HG02759 (cell line): ENCODE results near the gene TTC9.

Source experiments
- ATAC-seq: cut with Tn5 transposase; IDR thresholded peaks from one replicate; pipeline ENCODE4 v1.9.1; 2021; ENCODE audit warnings: mild to moderate bottlenecking, moderate library complexity; ENCODE audit not compliant: unreplicated experiment

The TTC9 gene

GRCh38 chr14:70641548-70642302 lies at the start of gene TTC9:
TSS of gene TTC9 (plus strand) at chr14:70641916. CDS start at chr14:70642130, 214 bp downstream.
- peak; percentile 16 for ATAC-seq

DNA sequence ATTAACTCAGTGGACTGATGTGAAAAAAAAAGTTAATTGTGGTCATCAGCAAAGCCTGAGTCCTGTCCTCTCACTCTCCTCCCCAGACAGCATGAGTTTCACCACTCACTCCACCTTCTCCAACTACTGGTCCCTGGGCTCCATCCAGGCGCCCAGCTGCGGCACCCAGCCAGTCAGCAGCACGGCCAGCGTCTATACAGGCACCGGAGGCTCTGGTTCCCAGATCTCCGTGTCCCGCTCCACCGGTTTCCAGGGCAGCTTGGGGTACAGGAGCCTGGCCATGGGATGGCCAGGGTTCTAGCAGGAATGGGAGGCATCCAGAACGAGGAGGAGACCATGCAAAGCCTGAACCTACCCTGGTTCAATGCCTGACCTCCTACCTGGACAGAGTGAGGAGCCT lies 47.3 kb upstream of the TTC9 start:
- no peak for ATAC-seq

GRCh38 chr14:70595443-70596185 lies 46.1 kb upstream of the TTC9 start:
- ATAC-seq: no peak

- no peak for ATAC-seq
These were observed 44.0 kb upstream of the TTC9 start for GRCh38 chr14:70597731-70598130.

DNA sequence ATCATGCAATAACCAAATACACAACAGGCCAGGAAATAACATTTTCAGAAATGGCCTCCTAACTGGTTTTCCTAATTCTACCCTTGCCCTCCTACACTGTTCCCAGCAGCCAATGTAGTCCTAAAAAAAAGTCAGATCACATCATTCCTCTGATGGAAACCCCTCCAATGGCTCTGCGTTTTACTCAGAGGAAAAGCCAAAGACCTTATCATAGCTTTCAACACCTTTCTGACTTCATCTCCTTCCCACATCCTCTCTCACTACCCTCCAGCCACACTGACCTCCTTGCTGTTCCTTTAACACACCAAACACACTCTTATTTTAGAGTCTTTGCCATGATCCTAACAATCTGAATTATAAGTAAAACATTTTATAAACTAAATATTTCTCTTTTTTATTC lies 42.4 kb upstream of the TTC9 start:
- no peak for ATAC-seq

- peak; percentile 91 for ATAC-seq
These were observed 41.1 kb upstream of the TTC9 start, which contains the start of gene MED6 for GRCh38 chr14:70600382-70601157. TSS of gene MED6 (minus strand) at chr14:70600655. CDS start at chr14:70600637, 18 bp downstream.

DNA sequence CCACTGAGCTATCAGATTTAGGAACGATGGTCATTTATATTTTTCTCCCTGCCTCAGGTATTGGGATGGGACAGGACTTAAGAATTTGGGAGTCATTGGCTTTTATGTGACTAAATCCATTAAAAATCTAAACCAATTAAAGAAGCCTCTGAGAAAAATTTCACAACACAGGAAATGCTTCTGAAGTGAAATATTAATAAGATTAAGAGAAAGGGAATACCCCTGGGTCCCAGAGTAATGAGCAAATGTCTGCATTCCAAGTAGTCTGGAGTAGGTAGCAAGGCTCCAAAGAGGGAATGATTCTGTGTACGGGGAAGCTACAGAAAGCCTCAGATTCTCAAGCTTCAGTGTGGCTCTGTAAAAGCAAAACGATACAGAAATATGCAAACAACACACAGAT lies 40.6 kb upstream of the TTC9 start:
- ATAC-seq: no peak

DNA sequence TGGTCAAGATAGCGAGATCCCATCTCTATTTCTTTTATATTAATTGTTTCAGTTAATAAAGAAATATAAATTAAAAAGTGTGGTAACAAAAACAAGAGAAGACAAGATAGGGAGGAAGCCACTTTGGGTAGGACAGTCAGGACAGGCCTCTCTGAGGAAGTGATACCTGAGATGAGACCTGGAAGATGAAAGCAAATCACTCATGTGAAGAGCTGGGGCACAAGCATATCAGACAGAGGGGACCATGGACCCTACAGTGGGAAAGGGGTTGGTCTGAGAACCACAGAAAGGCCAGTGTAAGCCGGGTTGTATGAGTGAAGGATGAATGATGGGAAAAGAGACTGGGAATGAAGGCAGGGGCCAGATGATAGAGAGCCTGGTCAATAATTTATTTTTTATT lies 39.5 kb upstream of the TTC9 start:
- no peak for ATAC-seq

- no peak for ATAC-seq
These were observed 30.5 kb upstream of the TTC9 start for GRCh38 chr14:70611216-70611615.

- no peak for ATAC-seq
These were observed 25.1 kb upstream of the TTC9 start for GRCh38 chr14:70616646-70617045.

DNA sequence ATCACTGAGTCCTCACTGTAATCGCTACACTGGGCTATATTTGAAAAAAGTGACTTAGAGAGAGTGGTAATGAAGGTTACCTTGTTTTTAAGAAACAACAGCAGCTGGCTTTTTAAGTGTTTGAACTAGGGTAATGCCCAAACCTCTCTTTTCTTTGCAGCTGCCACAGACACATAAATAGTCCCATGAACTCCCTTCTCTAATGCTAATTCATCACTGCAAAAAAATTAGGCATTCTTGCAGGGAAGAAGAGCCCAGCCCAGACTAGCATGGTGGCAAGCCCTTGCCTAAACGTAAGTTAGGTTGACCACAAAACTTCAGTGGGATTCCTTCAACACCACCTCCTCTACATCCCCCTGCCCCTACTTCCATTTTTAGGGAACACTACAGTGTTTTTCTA lies 23.4 kb upstream of the TTC9 start:
- no peak for ATAC-seq

GRCh38 chr14:70619708-70620107 lies 22.0 kb upstream of the TTC9 start:
- no peak for ATAC-seq

GRCh38 chr14:70622111-70622712 lies 19.5 kb upstream of the TTC9 start:
- no peak for ATAC-seq

- ATAC-seq: no peak
These were observed 16.7 kb upstream of the TTC9 start for GRCh38 chr14:70624972-70625371.

- ATAC-seq: no peak
These were observed 9.8 kb upstream of the TTC9 start for GRCh38 chr14:70631948-70632347.

GRCh38 chr14:70635971-70636595 lies 5.6 kb upstream of the TTC9 start:
- ATAC-seq: no peak

DNA sequence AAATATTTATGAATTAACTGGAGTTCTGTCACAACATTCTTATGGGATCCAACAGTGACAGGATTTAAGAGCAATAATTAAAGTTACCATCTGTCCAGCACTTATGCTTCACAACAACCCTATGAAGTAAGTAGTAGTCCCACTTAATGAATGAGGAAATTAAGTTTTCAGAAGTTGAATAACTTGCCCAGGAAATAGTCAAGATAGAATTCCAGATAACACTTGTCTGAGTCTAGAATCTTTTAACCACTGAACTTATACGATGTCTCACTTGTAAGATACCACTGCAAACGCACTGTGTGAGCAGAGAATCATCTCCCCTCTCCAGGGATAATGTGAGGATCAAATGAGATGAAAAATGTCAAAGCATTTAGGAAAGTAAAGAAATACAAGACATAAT lies 3.3 kb upstream of the TTC9 start:
- no peak for ATAC-seq

- peak; percentile 67 for ATAC-seq
These were observed 673 bp upstream of the TTC9 start for GRCh38 chr14:70640938-70641547.

GRCh38 chr14:70642303-70643235 lies 853 bp downstream of the TTC9 start:
- peak; percentile 39 for ATAC-seq
